HG03135 (cell line): ENCODE results near the gene RGS9BP.
"Not testable (repeated sequence)": the region's sequence is repeated elsewhere in the genome, so short reads cannot be mapped to it uniquely, and the experiment has no call there.

Source experiments
- ATAC-seq: cut with Tn5 transposase; IDR thresholded peaks from one replicate; pipeline ENCODE4 v1.9.1; 2021; ENCODE audit warnings: mild to moderate bottlenecking, moderate library complexity; ENCODE audit not compliant: unreplicated experiment

RGS9BP gene

GRCh38 chr19:32694851-32695250, 19.2 kb downstream of the RGS9BP start:
- not testable (repeated sequence) for ATAC-seq

GRCh38 chr19:32695506-32695905, 19.9 kb downstream of the RGS9BP start:
- not testable (repeated sequence) for ATAC-seq

GRCh38 chr19:32696771-32697170, 21.1 kb downstream of the RGS9BP start:
- ATAC-seq: not testable (repeated sequence)

- not testable (repeated sequence) for ATAC-seq
Measured at GRCh38 chr19:32700129-32700528, 24.5 kb downstream of the RGS9BP start.

GRCh38 chr19:32702010-32702409, 26.4 kb downstream of the RGS9BP start:
- no peak for ATAC-seq

GRCh38 chr19:32704006-32704405, 28.4 kb downstream of the RGS9BP start:
- ATAC-seq: not testable (repeated sequence)

GRCh38 chr19:32708457-32708856, 32.8 kb downstream of the RGS9BP start:
- ATAC-seq: no peak

GRCh38 chr19:32709032-32709431, 33.4 kb downstream of the RGS9BP start:
- ATAC-seq: no peak

GRCh38 chr19:32711747-32712146, 36.1 kb downstream of the RGS9BP start:
- ATAC-seq: no peak

- ATAC-seq: not testable (repeated sequence)
Measured at GRCh38 chr19:32716203-32716602, 40.6 kb downstream of the RGS9BP start.

GRCh38 chr19:32717496-32717895, 41.8 kb downstream of the RGS9BP start:
- ATAC-seq: no peak

GRCh38 chr19:32718286-32718685, 42.6 kb downstream of the RGS9BP start:
- ATAC-seq: no peak

GRCh38 chr19:32719611-32720059, 44.0 kb downstream of the RGS9BP start, which contains the start of gene TDRD12:
TDRD12 (plus strand) TSS chr19:32719767; CDS start chr19:32720073, 306 bp downstream.
- no peak for ATAC-seq

GRCh38 chr19:32720216-32720935, 44.7 kb downstream of the RGS9BP start:
- no peak for ATAC-seq

- ATAC-seq: no peak
Measured at GRCh38 chr19:32720936-32721250, 45.2 kb downstream of the RGS9BP start.
